Hepatic stellate cell (primary cell): Measurements from ENCODE around the gene KCTD11.
"Not testable (repeated sequence)": the region's sequence is repeated elsewhere in the genome, so short reads cannot be mapped to it uniquely, and the experiment has no call there.

Experiments
- DNase-seq: peaks from one replicate; pipeline ENCODE4 v3.0.0; 2011; ENCODE audit warnings: low spot score

The KCTD11 gene

GRCh38 chr17:7343250-7343649, 8.7 kb upstream of the KCTD11 start:
- no peak for DNase-seq

DNA sequence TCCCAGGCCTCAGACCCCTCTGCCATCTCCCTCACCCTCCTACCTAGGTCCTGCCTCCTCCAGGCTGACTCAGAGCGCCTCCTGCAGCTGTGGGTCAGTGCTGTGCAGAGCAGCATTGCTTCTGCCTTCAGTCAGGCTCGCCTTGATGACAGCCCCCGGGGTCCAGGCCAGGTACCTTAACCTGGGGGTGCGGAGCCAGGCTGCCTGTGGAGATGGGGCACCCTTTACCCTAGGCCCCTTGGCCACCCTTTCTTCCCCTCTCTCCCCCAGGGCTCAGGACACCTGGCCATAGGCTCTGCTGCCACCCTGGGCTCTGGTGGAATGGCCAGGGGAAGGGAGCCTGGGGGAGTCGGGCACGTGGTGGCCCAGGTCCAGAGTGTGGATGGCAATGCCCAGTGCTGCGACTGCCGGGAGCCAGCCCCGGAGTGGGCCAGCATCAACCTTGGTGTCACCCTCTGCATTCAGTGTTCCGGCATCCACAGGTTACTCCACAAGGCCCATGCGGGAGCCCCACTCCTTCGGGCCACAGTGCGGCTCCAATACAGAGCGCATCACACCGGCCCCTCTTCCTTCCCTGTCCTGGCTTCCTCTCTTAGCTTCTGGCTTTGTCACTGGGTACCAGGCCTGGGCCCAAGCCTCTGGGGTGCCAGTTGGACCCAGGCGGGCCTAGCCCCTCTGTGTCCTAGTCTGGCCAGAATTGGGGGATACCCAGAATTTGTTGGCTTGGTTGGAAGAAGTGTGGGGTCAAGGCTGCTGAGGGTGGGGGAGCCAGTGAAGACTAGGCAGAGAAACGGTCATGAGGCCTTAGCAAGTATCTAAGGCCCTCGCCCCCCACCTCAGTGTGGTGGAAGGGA, 5.0 kb upstream of the KCTD11 start:
- DNase-seq: no peak

DNA sequence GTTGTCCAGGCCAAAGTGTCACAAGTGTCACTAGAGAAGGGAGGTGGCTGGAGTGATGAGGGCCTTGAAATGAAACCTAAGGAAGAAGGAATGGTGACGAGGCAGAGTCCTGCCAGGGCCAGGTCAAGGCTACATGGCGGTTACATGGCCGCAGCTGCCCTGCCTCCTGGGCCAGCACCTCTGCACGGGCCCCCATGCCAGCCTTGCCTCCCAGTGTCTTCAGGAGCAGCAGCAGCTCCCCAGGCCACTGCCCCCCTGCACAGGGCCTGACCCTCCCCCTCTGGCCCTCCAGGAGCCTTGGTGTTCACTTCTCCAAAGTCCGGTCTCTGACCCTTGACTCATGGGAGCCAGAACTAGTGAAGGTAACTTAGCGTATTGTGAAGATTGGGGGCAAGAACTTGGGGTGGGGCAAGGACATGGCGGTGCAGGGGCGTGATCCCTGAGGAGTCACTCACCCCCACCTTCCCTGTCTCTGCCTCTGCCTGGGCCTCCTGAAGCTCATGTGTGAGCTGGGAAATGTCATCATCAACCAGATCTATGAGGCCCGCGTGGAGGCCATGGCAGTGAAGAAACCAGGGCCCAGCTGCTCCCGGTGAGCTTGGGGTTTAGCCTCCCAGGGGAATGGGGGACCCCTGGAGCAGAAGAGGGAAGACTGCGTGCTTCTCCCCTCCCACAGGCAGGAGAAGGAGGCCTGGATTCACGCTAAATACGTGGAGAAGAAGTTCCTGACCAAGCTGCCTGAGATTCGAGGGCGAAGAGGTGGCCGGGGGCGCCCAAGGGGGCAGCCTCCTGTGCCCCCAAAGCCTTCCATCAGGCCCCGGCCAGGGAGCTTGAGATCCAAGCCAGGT, 4.1 kb upstream of the KCTD11 start:
- no peak for DNase-seq

DNA sequence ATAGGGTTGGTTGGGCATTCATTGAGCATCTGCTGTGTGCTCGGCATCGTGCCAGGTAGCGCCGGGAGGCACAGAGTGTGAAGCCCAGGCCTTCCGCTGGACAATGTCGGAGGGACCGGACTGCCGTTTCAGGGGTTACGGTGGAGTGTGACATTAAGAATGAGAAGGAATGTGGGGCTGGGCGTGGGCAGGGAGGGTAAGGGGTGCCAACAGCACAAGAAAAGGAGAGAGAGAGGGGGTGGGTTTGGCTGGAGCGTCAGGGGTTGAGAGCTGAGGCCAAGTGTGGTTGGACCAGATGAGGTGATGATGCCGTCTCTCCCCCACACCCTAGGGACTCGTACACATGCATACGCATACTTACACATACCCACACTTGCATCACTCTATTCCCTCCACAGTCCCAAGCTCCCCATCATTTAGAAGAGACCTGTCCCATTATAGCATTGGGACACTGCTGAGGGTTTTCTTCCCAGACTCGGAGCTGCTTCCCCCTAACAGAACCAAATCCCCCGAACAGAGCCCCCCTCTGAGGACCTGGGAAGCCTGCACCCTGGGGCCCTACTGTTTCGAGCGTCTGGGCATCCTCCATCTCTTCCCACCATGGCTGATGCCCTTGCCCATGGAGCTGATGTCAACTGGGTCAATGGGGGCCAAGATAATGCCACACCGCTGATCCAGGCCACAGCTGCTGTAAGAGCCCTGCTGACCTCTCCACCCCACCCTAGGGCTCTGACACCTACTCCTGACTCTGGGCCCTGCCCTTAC, 3.3 kb upstream of the KCTD11 start:
- DNase-seq: no peak

- DNase-seq: no peak
These were observed 534 bp downstream of the KCTD11 start for GRCh38 chr17:7352503-7352889.

DNA sequence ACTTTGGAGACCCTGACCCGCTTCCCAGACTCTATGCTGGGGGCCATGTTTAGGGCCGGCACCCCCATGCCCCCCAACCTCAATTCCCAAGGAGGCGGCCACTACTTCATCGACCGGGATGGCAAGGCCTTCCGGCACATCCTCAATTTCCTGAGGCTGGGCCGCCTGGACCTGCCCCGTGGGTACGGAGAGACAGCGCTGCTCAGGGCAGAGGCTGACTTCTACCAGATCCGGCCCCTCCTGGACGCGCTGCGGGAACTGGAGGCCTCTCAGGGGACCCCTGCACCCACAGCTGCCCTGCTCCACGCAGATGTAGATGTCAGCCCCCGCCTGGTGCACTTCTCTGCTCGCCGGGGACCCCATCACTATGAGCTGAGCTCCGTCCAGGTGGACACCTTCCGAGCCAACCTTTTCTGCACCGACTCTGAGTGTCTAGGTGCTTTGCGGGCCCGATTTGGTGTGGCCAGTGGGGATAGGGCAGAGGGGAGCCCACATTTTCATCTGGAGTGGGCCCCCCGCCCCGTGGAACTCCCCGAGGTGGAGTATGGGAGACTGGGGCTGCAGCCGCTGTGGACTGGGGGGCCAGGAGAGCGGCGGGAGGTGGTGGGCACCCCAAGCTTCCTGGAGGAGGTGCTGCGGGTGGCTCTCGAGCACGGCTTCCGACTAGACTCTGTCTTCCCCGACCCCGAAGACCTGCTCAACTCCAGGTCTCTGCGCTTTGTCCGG, 1.1 kb downstream of the KCTD11 start:
- DNase-seq: no peak

- no peak for DNase-seq
These were observed 2.4 kb downstream of the KCTD11 start for GRCh38 chr17:7354262-7354843.

- DNase-seq: no peak
These were observed 3.1 kb downstream of the KCTD11 start, which contains the start of gene TMEM95 for GRCh38 chr17:7355053-7355452. TSS of gene TMEM95 (plus strand) at chr17:7355156. CDS start at chr17:7355205, 49 bp downstream.

- no peak for DNase-seq
These were observed 3.6 kb downstream of the KCTD11 start for GRCh38 chr17:7355573-7355972.

DNA sequence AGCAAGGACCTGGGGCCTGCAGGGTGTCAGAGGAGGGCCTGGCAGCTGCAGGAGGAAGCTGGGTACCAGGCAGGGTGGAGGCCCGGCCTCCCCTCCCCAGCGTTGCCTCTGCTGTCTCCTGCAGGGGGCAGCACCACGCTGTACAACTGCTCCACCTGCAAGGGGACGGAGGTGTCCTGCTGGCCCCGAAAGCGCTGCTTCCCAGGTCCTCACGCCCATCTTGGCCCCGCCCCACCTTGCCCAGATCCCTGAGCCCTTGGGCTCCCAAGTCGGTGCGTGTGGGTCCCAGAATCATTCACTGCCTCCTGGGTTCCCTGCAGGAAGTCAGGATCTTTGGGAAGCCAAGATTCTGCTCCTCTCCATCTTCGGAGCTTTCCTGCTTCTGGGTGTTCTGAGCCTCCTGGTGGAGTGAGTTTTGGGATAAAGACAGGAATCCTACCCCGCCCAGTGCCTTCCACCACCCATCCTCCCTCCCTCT, 4.1 kb downstream of the KCTD11 start:
- peak; percentile 74 for DNase-seq

- DNase-seq: no peak
These were observed 4.8 kb downstream of the KCTD11 start for GRCh38 chr17:7356756-7357155.

- DNase-seq: no peak
These were observed 5.4 kb downstream of the KCTD11 start for GRCh38 chr17:7357381-7357780.

- DNase-seq: no peak
These were observed 9.9 kb downstream of the KCTD11 start for GRCh38 chr17:7361906-7362305.

DNA sequence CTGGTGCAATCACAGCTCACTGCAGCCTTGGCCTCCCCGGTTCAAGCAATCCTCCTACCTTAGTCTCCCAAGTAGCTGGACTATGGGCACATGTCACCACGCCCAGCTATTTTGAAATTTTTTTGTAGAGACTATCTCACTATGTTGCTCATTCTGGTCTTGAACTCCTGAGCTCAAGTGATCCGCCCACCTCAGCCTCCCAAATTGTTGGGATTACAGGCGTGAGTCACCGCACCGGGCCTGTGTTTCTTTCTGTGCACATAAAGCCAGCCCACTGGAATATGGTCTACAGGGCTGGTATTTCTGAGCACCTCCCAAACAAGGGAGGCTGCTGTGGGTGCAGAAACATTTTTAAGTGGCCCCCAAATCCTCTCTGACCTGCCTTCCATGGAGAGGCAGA, 11.3 kb downstream of the KCTD11 start:
- DNase-seq: no peak

DNA sequence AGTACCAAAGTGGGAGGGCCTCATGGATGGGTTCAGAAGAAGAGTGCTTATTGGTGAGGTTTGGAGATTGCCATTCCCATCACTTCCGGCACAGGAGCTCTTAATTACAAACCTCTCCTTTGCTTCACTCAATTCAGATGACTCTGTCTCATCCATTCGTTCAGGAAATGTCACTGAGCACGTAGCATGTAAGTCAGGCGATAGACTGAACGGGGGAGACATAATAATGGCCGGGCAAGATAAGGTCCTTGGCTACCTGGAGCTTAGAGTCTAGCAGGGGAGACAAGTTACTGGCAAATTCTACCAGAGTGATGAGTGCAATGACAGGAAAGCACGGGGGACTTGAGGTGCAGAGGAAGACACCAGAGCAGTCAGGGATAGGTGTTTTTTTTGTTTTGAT, 14.0 kb downstream of the KCTD11 start:
- not testable (repeated sequence) for DNase-seq

GRCh38 chr17:7367083-7367482, 15.1 kb downstream of the KCTD11 start:
- DNase-seq: no peak

GRCh38 chr17:7367918-7368598, 16.1 kb downstream of the KCTD11 start:
- DNase-seq: no peak

DNA sequence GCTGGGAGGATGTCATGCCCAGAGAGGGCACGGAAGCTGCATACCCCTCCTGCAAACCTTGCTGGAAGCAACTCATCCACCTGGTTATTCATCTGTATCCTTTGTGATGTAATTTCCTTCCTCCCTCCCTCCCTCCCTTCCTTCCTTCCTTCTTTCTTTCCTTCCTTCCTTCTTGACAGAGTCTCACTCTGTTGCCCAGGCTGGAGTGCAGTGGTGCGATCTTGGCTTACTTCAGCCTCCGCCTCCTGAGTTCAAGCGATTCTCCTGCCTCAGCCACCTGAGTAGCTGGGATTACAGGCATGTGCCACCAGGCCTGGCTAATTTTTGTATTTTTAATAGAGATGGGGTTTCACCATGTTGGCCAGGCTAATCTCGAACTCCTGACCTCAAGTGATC, 16.6 kb downstream of the KCTD11 start:
- not testable (repeated sequence) for DNase-seq

- no peak for DNase-seq
These were observed 17.9 kb downstream of the KCTD11 start for GRCh38 chr17:7369825-7370224.

GRCh38 chr17:7370853-7371252, 18.9 kb downstream of the KCTD11 start:
- no peak for DNase-seq

GRCh38 chr17:7374353-7374752, 22.4 kb downstream of the KCTD11 start:
- no peak for DNase-seq
